BE2C (cell line): ENCODE results near the gene CXCR2.
A peak's percentile ranks its signal among the peaks of the same experiment; 100 is the strongest.

Experiments used
- DNase-seq: peaks from one replicate; pipeline ENCODE4 v3.0.0-alpha.2; 2020
- H3K27me3 ChIP-seq: fragments of 250-450 bp; sonication (Bioruptor Pico); 2 replicates; pipeline ENCODE4 v1.5.1; 2020; ENCODE audit warnings: mild to moderate bottlenecking
- H3K36me3 ChIP-seq: fragments of 250-450 bp; sonication (Bioruptor Pico); 2 replicates; pipeline ENCODE4 v1.5.1; 2020; ENCODE audit warnings: mild to moderate bottlenecking
- H3K4me1 ChIP-seq: fragments of 250-450 bp; sonication (Bioruptor Pico); 2 replicates; pipeline ENCODE4 v1.5.1; 2020
- H3K4me3 ChIP-seq: 2 replicates; pipeline ENCODE4 v1.5.1; 2011; ENCODE audit warnings: low read depth, low read length
- H3K9me3 ChIP-seq: fragments of 250-450 bp; sonication (Bioruptor Pico); 2 replicates; pipeline ENCODE4 v1.5.1; 2020
- CTCF ChIP-seq: IDR thresholded peaks from 2 replicates; pipeline ENCODE4 v1.5.1; 2012; ENCODE audit warnings: mild to moderate bottlenecking, low read depth, low read length

The CXCR2 gene

GRCh38 chr2:218155953-218156479 is 30.2 kb downstream of the CXCR2 start:
- Histone ChIP-seq H3K9me3 (no peaks in the 10 kb centered on the region), H3K4me3 (no peak overlapping the region), H3K27me3 (peaks cover 18% of the 10 kb centered on the region; the same call in 1 of the 2 replicates), H3K4me1 (no peaks in the 10 kb centered on the region), H3K36me3 (no peaks in the 10 kb centered on the region)
- no peak for TF ChIP-seq CTCF
- DNase-seq = no peak

GRCh38 chr2:218161644-218162043 is 35.8 kb downstream of the CXCR2 start:
- Histone ChIP-seq H3K27me3 (peaks cover 11% of the 10 kb centered on the region; the same call in 1 of the 2 replicates), H3K4me1 (no peaks in the 10 kb centered on the region), H3K36me3 (no peaks in the 10 kb centered on the region), H3K4me3 (no peak overlapping the region), H3K9me3 (no peaks in the 10 kb centered on the region)
- TF ChIP-seq CTCF = no peak
- DNase-seq = no peak

- no peaks in the 10 kb centered on the region for H3K9me3 ChIP-seq
- H3K4me1 ChIP-seq = no peaks in the 10 kb centered on the region
- TF ChIP-seq CTCF = no peak
- peaks cover 11% of the 10 kb centered on the region; the same call in 1 of the 2 replicates for H3K27me3 ChIP-seq
- no peak overlapping the region for H3K4me3 ChIP-seq
- DNase-seq = no peak
- H3K36me3 ChIP-seq = no peaks in the 10 kb centered on the region
Measured at GRCh38 chr2:218162814-218163213, 37.0 kb downstream of the CXCR2 start.

GRCh38 chr2:218166791-218167190 is 41.0 kb downstream of the CXCR2 start, which contains the start of gene CXCR1:
Gene CXCR1 (minus strand): TSS chr2:218166962. CDS start chr2:218165211, 1,751 bp downstream.
- no peaks in the 10 kb centered on the region for H3K4me1 ChIP-seq
- peaks cover 3% of the 10 kb centered on the region; the same call in 1 of the 2 replicates for H3K27me3 ChIP-seq
- no peaks in the 10 kb centered on the region for H3K36me3 ChIP-seq
- H3K9me3 ChIP-seq = no peaks in the 10 kb centered on the region
- no peak for DNase-seq
- no peak within 1 kb of the TSS for H3K4me3 ChIP-seq
- TF ChIP-seq CTCF = no peak

GRCh38 chr2:218168016-218168415 is 42.2 kb downstream of the CXCR2 start:
- no peak for DNase-seq
- Histone ChIP-seq H3K4me1 (no peaks in the 10 kb centered on the region), H3K9me3 (no peaks in the 10 kb centered on the region), H3K4me3 (no peak overlapping the region), H3K27me3 (peaks cover 3% of the 10 kb centered on the region; the same call in 1 of the 2 replicates), H3K36me3 (no peaks in the 10 kb centered on the region)
- 0 out of 2 replicates have a peak, but pooled peaks have one; percentile 1 for TF ChIP-seq CTCF

GRCh38 chr2:218168635-218169462 is 43.0 kb downstream of the CXCR2 start:
- peak; percentile 73 for DNase-seq
- peaks cover 3% of the 10 kb centered on the region; the same call in 1 of the 2 replicates for H3K27me3 ChIP-seq
- H3K9me3 ChIP-seq = no peaks in the 10 kb centered on the region
- no peak overlapping the region for H3K4me3 ChIP-seq
- H3K36me3 ChIP-seq = no peaks in the 10 kb centered on the region
- H3K4me1 ChIP-seq = no peaks in the 10 kb centered on the region
- peak; percentile 94 for TF ChIP-seq CTCF
